Effector CD4-positive, alpha-beta T cell (primary cell): ENCODE data around the gene DIO3. TPM values are rescaled to one million over a fixed set of nuclear protein-coding genes. Genes with fewer than 3 reads are reported as not detected.

Source experiments
- DNase-seq: peaks from one replicate; pipeline ENCODE4 v3.0.0-alpha.2; 2020
- total RNA-seq: gene quantifications from one replicate; lab custom pipeline; 2026; lab: John Stamatoyannopoulos, UW

The DIO3 gene
- not detected for total RNA-seq

- no peak for DNase-seq
Measured at GRCh38 chr14:101561145-101561896, at the start of gene DIO3. TSS of gene DIO3 (plus strand) at chr14:101561495.

- no peak for DNase-seq
Measured at GRCh38 chr14:101511620-101512375, 49.5 kb upstream of the DIO3 start.

DNA sequence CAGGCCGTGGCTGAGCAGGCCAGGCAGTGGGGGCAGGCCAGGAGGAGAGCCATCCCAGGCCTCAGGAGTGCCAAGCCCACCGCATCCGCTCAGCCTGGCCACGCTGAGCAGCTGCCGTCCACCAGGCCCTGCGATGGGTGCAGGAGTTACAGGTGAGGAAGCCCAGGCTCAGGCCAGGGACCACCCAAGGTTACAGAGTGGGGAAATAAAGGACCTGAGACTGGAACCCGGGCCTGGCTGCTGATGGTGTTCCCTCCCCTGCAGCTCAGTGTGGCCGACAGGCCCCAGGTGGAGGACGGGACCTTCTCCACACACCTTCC is 49.0 kb upstream of the DIO3 start:
- no peak for DNase-seq

GRCh38 chr14:101514136-101514535 is 47.2 kb upstream of the DIO3 start:
- DNase-seq, result no peak

- no peak for DNase-seq
Measured at GRCh38 chr14:101516401-101516800, 44.9 kb upstream of the DIO3 start.

DNA sequence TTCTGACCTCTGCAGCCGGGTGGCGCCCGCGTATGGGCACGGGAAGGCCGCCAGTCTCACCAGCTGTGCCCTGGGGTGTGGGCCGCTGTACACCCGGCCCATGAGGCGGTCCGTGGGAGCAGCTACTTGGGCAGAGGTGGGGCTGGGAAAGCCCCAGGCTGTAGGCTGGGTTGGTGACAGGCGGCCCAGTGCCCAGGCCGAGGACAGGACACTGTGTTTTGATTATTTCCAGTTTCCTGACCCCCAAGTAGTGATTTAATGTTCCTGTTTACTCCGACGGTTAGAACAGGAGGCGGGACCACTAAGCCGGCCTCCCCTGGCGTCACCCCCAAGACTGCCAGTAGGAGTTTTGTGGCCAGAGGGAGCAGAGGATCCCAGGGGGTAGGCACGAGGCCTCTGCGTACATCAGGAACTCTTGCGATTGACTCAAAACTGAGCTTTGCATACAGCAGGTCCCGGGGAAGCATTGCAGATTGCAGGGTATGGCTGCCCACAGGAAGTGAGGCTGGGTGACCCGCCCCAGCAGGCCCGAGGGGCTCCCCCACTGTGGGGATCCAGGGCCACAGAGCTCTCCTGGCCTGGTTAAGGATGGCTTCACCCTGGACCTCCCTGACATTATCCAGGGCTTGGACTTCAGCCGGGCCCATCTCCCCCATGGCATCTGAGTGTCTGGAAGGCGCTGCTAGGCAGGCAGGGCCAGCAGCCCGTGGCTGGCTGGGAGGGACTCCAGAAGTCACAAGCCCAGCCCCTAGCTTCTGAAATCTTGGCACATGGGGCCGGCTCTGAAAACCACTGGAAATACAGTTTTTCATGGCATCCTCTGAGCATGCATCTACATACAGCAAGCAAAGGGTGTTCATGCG is 42.5 kb upstream of the DIO3 start:
- no peak for DNase-seq

DNA sequence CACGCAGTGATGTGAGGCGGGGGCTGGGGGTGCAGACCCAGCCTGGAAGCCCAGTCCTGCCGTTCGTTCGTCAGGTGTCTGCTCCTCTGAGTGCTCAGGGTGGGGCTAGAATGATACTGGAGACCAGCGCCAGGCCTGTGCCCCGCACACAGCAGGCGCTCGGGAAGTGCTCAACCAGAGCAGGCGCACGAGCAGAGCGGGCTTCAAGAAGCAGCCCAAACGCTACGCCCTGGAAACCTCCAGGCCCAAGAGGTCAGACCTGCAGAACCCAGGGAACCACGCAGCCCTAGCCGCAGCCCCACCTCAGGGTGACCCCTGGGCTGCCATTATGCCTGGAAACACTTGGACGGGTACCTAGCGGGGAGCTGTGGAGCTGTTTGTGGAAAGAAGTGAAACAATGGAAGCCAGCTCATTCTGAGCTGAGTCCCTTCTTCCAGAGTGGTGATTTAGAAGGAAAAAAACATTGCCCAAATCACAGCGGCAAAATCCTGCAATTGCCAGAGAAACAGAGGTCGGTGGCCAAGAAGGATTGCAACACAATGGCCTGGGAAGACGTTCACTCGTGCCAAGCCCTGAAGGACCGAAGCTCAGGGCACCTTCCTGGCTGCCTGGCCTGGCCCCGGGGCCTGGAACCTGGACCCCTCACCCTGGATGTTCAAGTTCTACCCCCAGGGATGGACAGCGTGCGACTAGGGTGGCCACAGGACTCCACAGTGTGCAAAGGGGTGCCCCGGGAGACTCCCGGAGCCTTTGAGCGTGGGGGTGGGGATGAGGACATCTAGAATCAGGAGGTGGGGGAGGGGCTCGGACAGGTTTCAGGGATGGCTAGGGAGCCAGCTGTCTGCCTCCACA is 40.4 kb upstream of the DIO3 start:
- no peak for DNase-seq

GRCh38 chr14:101521473-101521915 is 39.8 kb upstream of the DIO3 start:
- DNase-seq, result no peak

- no peak for DNase-seq
Measured at GRCh38 chr14:101521978-101522377, 39.3 kb upstream of the DIO3 start.

GRCh38 chr14:101525640-101526527 is 35.4 kb upstream of the DIO3 start:
- no peak for DNase-seq

- no peak for DNase-seq
Measured at GRCh38 chr14:101527987-101528386, 33.3 kb upstream of the DIO3 start.

DNA sequence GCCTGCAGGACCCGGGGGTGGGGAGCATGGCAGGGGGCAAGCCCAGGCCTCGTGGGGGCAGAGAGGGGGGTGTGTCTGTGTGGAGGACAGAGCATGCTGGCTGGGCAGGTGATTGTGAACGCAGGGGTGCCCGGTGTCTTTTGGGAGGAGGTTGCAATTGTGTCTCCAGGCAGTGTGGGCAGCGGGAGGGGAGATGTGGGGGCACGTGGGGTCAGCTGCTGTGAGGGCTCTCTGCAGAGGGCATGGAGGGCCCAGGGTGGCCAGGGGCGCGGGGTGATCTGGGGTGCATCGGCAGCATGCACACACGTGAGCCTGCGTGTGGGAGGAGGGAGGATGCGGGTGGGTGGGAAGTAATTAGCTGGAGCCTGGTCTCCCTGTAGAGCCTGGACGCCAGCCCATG is 32.2 kb upstream of the DIO3 start:
- DNase-seq, result no peak

GRCh38 chr14:101534198-101534597 is 27.1 kb upstream of the DIO3 start:
- DNase-seq, result no peak

DNA sequence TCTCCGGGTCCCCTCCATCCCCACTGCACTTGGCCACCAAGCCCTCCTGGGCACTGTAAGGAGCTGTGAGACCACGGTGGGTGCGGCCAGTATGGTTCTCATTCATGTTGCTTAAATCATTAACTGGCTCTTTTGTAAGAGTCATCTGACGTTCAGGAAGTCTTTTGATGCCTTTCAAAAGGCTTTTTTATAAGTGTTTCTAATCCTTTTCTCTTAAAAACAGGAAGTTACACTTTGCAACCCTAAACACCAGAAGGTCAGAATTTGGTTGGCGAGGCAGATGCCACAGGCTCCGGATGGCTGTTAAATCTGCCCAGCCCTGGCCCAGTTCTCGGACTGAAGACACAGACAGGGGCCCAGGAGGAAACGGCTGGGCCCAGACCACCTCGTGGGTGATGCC is 26.1 kb upstream of the DIO3 start:
- DNase-seq, result no peak

DNA sequence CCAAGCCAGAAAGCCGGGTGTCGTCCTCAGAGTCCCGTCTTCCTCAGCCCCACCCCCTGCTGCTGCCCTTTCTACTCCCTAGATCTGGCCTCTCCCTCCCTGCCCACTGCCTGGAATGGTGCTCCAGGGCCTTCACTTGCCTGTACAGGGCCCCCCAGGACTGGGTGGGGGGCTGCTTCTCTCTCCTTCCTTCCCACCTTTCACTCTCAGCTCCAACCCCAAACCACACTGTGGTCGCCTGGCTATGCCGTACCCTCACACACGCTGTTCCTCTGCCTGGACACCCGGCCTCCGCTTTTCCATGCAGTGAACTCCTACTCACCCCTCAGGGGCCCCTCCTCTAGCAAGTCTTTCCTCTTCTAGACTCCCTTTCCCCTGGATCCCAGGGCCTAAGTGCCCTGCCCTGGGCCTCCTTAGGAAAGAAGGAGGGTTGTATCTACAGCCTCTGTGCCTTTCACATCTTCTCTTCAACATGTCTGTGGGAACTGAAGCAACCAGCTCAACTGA is 25.5 kb upstream of the DIO3 start:
- DNase-seq, result no peak

- DNase-seq, result no peak
Measured at GRCh38 chr14:101537286-101537685, 24.0 kb upstream of the DIO3 start.

DNA sequence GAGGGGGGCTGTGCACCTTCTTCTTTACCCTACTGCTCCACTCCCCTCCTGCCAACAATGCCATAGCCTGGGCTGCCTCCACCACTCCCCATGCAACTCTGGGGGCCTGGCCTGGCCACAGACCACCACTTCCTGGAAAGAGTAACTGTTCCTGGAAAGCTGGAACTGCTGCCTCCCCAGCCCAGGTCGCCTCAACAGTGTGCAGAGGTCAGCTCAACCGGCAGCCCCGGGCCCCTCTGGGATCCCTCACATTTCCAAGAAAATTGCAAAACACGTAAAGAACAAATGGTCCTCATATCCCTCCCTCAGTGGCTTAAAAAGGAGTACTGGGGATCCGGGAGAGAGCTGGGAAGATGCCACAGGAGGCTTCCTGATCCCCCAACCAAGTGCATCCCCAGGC is 22.4 kb upstream of the DIO3 start:
- DNase-seq, result no peak

DNA sequence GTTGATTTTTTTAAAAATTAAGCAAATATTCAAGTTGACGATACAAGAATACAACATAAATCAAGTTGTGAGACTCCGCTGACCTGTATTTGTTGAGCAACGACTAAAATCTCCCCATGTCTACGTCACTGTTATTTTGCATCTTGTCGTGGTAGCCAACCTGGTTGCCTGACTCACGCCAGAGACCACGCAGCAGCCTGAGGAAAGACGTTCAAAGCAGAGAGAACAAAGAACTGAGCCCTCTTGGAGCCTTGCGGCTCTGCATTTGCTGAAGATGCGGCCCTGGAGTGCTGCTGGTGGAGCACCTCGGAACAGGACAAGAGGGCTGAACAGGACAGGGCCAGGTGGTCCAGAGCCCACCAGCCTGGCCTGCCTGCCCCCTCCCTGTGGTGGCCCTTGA is 21.4 kb upstream of the DIO3 start:
- no peak for DNase-seq

DNA sequence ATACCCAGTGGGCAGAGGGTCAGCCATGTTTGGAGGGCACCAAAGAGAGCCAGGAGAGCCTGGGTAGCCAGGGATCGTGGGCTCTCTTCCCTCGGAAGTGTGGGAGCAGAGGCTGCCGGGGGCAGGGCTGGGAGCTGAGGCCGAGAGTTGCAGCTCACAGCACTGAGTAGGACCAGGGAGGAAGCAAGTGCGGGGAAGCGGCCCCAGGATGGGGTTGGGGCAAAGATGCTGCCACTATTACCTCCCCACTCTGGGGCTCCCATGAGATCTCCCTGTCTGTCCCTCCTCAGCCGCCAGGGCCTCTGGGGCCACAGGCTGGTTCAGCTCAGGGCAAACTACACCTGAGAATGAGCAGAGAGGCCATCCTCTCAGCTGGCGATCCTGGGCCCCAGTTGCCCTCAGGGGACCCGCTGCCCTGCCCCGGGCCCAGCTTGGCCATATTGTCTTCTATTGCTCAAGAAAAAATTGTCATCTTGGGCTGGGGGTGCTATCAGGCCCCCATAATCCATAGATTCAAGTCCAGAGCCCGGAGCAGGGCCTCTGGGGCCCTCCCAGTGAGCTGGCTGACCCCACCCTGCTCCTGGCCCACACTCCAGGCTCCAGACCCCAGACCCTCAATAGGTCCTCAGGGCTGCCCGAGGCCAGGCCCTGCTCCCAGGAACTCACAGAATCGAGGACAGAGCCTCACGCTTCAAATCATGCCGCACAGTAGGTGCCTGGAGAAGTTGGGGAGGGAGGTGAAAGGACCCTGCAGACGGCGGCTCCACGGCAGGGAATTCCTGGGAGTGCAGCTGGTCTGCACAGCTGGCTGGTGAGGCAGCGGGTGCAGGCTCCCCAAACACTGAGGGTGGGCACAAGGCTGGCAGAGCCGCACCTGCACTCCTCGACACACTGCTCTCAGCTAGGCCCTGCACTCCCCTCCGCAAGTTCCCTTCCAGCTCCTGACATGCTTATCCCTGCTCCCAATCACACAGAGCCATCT is 20.5 kb upstream of the DIO3 start:
- no peak for DNase-seq

DNA sequence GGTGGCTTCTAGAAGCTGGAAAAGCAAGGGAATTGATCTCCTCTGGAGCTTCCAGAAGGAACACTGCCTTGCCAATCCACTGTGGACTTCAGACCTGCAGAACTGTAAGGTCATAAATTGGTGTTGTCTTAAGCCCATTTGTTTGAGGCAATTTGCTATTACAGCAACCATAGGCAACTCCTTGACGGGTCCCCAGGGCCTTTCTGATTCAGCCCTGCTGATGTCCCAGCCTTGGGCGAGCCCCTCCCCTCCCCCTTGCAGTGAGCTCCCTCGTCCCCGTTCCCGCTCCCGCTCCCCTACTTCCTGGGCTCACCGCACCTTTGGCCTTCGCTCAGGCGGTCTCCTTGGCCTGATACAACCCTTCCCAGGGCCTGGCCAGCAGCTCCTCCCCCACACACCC is 18.9 kb upstream of the DIO3 start:
- no peak for DNase-seq
